ENCODE results near the gene THSD4.

- TF ChIP-seq CTCF (IDR thresholded peaks at IDR 0.05) (no peak), POLR2A (IDR thresholded peaks at IDR 0.05) (no peak), EP300 (IDR thresholded peaks at IDR 0.05) (no peak), POLR2AphosphoS5 (IDR thresholded peaks at IDR 0.05) (no peak)
Observed at GRCh38 chr15:71426792-71427191, 311.5 kb downstream of the THSD4 start.

Measured in sigmoid colon (tissue), 4 donors.